ENCODE results near the gene MRPS18B. TPM values are rescaled to one million over a fixed set of nuclear protein-coding genes. Genes with fewer than 3 reads are reported as not detected.

The MRPS18B gene
- total RNA-seq, 1 donor from 2014 or later: 27.5 TPM

DNA sequence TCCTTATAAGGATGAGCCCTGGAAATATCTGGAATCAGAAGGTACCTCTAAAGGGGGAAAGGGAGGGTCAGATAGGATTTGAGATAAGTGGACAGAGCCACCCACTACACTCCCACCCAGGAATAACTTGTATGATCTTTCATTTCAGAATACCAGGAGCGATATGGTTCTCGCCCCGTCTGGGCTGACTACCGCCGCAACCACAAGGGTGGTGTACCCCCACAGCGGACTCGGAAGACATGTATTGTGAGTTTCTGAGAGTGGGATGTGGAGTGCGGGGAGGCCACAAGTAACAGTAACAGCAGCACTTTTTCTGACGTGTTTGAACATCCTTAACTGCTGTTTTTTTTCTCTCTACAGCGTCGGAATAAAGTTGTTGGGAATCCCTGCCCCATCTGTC, 1.9 kb downstream of the MRPS18B start:
- Mint-ChIP-seq H3K27me3 (no peaks in the 10 kb centered on the region), H3K4me1 (ENCODE audit: low read depth) (peaks cover 10% of the 10 kb centered on the region), H3K27ac (no peak overlapping the region), H3K36me3 (ENCODE audit: insufficient read depth) (peaks cover 23% of the 10 kb centered on the region), H3K9me3 (ENCODE audit: low read depth) (no peaks in the 10 kb centered on the region), H3K4me3 (ENCODE audit: low read depth) (no peak overlapping the region)
- DNase-seq (ENCODE audit: low spot score, unreplicated experiment): no peak
- TF ChIP-seq, protein P1, sequence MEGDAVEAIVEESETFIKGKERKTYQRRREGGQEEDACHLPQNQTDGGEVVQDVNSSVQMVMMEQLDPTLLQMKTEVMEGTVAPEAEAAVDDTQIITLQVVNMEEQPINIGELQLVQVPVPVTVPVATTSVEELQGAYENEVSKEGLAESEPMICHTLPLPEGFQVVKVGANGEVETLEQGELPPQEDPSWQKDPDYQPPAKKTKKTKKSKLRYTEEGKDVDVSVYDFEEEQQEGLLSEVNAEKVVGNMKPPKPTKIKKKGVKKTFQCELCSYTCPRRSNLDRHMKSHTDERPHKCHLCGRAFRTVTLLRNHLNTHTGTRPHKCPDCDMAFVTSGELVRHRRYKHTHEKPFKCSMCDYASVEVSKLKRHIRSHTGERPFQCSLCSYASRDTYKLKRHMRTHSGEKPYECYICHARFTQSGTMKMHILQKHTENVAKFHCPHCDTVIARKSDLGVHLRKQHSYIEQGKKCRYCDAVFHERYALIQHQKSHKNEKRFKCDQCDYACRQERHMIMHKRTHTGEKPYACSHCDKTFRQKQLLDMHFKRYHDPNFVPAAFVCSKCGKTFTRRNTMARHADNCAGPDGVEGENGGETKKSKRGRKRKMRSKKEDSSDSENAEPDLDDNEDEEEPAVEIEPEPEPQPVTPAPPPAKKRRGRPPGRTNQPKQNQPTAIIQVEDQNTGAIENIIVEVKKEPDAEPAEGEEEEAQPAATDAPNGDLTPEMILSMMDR (IDR thresholded peaks at IDR 0.05; ENCODE audit: unreplicated experiment): no peak

DNA sequence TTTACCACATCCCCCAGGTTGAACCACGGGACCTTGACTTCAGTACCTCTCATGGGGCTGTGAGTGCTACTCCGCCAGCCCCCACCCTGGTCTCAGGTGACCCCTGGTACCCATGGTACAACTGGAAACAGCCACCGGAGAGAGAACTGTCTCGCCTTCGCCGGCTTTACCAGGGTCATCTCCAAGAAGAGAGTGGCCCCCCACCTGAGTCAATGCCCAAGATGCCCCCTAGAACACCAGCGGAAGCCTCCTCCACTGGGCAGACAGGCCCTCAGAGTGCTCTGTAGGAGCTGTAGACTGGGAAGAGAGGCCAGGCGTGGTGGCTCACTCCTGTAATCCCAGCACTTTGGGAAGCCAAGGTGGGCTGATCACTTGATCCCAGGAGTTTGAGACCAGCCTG, 7.9 kb downstream of the MRPS18B start:
- H3K27ac Mint-ChIP-seq: peak overlapping the region; percentile 47
- peak overlapping the region; percentile 93 for H3K4me3 Mint-ChIP-seq (ENCODE audit: low read depth)
- TF ChIP-seq, protein P1 (IDR thresholded peaks at IDR 0.05; ENCODE audit: unreplicated experiment): no peak
- H3K9me3 Mint-ChIP-seq (ENCODE audit: low read depth): no peaks in the 10 kb centered on the region
- no peaks in the 10 kb centered on the region for H3K27me3 Mint-ChIP-seq
- H3K36me3 Mint-ChIP-seq (ENCODE audit: insufficient read depth): peaks cover 13% of the 10 kb centered on the region
- peaks cover 17% of the 10 kb centered on the region for H3K4me1 Mint-ChIP-seq (ENCODE audit: low read depth)
- DNase-seq (ENCODE audit: low spot score, unreplicated experiment): no peak

DNA sequence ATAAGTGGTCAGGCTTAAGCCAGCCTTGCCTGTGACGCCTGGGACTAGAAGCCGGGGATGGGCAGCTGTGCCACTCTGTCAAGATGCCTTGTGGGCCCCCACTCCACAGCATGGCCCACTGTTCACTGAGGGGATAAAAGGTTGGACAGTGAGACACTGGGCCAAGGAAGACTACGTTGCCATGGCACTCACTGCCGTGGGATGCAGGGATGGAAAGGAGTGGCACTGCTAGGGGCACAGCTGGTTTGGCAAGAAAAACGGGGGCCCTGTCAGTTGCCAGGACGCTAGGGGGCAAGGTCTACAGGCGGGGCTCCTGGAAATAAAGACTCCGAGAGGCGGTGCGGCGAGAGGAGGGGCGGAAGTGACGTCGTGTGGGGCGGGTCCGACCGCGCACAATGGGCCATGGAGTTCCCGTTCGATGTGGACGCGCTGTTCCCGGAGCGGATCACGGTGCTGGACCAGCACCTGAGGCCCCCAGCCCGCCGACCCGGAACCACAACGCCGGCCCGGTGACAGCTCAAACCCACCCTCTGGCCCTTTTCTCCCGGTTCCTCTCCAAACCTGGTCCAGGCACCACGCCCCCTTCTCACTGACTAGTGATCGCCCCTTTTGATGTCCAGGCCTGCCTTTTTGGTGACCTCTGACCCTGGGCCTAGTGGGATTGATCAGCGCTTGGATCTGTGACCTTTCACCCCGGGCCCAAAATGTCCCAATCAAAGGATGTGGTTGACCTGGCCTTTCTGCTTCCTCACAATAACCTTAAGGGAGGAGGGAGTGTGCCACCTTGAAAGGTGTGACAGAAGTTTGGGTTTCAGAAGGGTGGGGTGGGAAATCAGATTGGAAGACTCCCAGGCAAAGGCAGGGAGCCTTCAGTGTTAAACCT, 9.1 kb downstream of the MRPS18B start, which contains the start of gene ATAT1:
TSS of gene ATAT1 (plus strand) at position 391 of the 883 bp plus-strand sequence.
- Mint-ChIP-seq H3K27me3 (no peaks in the 10 kb centered on the region), H3K9me3 (ENCODE audit: low read depth) (no peaks in the 10 kb centered on the region), H3K36me3 (ENCODE audit: insufficient read depth) (peaks cover 20% of the 10 kb centered on the region), H3K27ac (peak within 1 kb of the TSS; percentile 98), H3K4me3 (ENCODE audit: low read depth) (peak within 1 kb of the TSS; percentile 93), H3K4me1 (ENCODE audit: low read depth) (peaks cover 17% of the 10 kb centered on the region)
- DNase-seq (ENCODE audit: low spot score, unreplicated experiment): peak; percentile 71
- TF ChIP-seq, protein P1 (IDR thresholded peaks at IDR 0.05; ENCODE audit: unreplicated experiment): peak; percentile 48

DNA sequence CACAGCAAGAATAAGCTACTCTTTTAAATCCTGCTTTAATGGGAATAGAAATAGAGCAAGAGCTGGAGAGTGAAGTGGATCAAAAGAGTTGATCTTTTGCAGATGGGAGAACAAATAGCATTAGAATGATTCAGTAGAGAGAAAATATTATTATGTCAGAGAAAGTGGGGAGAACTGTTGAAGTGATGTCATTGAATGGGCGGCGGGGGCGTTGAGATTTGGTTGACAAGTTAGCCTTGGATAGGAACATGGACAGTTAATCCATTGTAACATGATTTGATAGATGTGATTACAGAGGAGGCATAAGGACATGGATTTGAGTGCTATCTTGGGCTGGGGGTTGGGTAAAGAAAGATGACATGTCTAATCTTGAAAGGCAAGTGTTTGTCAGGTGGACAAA, 18.2 kb downstream of the MRPS18B start:
- H3K27me3 Mint-ChIP-seq: no peaks in the 10 kb centered on the region
- no peak for DNase-seq (ENCODE audit: low spot score, unreplicated experiment)
- H3K27ac Mint-ChIP-seq: no peak overlapping the region
- H3K4me1 Mint-ChIP-seq (ENCODE audit: low read depth): no peaks in the 10 kb centered on the region
- no peak overlapping the region for H3K4me3 Mint-ChIP-seq (ENCODE audit: low read depth)
- peaks cover 35% of the 10 kb centered on the region for H3K36me3 Mint-ChIP-seq (ENCODE audit: insufficient read depth)
- H3K9me3 Mint-ChIP-seq (ENCODE audit: low read depth): no peaks in the 10 kb centered on the region
- TF ChIP-seq, protein P1 (IDR thresholded peaks at IDR 0.05; ENCODE audit: unreplicated experiment): no peak

- Mint-ChIP-seq H3K4me1 (ENCODE audit: low read depth) (peaks cover 4% of the 10 kb centered on the region), H3K9me3 (ENCODE audit: low read depth) (no peaks in the 10 kb centered on the region), H3K36me3 (ENCODE audit: insufficient read depth) (peaks cover 34% of the 10 kb centered on the region), H3K27ac (no peak overlapping the region), H3K27me3 (no peaks in the 10 kb centered on the region), H3K4me3 (ENCODE audit: low read depth) (no peak overlapping the region)
- TF ChIP-seq, protein P1 (IDR thresholded peaks at IDR 0.05; ENCODE audit: unreplicated experiment): no peak
- DNase-seq (ENCODE audit: low spot score, unreplicated experiment): no peak
Measured at GRCh38 chr6:30640481-30640880, 22.8 kb downstream of the MRPS18B start.

All from progenitor cell of endocrine pancreas (in vitro differentiated cells).